Measurements from ENCODE around the gene ASB7. TPM values are rescaled to one million over a fixed set of nuclear protein-coding genes. Genes with fewer than 3 reads are reported as not detected.

ASB7 gene
- total RNA-seq, 4 donors from 2014 or later, result 11.4 to 12.7 (median 12.1) TPM

- H3K4me1 ChIP-seq, result no peaks in the 10 kb centered on the region
- H3K36me3 ChIP-seq, result peaks cover 0 to 9% (median 0%) of the 10 kb centered on the region in 3 donors
- no peak overlapping the region for H3K4me3 ChIP-seq
- DNase-seq (ENCODE audit: low spot score in 2 of 2), result no peak
- H3K27me3 ChIP-seq, result no peaks in the 10 kb centered on the region
- no peak overlapping the region for H3K27ac ChIP-seq
- TF ChIP-seq EP300 (IDR thresholded peaks at IDR 0.05), result no peak
- TF ChIP-seq POLR2A (IDR thresholded peaks at IDR 0.05), result no peak
- TF ChIP-seq CTCF (IDR thresholded peaks at IDR 0.05), result no peak
- no peaks in the 10 kb centered on the region for H3K9me3 ChIP-seq
Measured at GRCh38 chr15:100560323-100560722, 42.1 kb upstream of the ASB7 start.

DNA sequence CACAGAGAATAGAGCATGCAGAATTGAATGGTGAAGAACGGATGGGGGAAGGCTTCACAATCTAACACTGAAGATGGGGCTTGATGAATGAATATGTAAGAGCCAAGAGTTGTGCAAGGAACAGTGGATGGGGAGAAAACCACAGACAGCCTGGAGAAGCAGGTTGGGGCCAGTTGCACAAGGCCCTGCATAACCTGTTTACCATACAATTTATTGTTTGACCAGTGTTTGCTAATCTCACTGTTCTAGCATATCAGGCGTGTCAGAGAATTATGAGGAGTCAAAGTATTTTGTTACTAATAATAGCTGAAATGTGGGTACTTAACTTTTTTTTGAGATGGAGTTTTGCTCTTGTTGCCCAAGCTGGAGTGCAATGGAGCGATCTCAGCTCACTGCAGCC, 36.8 kb upstream of the ASB7 start:
- Histone ChIP-seq H3K4me3 (no peak overlapping the region), H3K27me3 (no peaks in the 10 kb centered on the region), H3K4me1 (no peaks in the 10 kb centered on the region), H3K27ac (no peak overlapping the region), H3K36me3 (peaks cover 0 to 24% (median 0%) of the 10 kb centered on the region in 3 donors), H3K9me3 (no peaks in the 10 kb centered on the region)
- TF ChIP-seq POLR2A (IDR thresholded peaks at IDR 0.05) (no peak), EP300 (IDR thresholded peaks at IDR 0.05) (no peak), CTCF (IDR thresholded peaks at IDR 0.05) (no peak)
- no peak for DNase-seq (ENCODE audit: low spot score in 2 of 2)
- WGBS, 2 donors, result 90 to 91% methylated on average over 3 of the region's 3 CpGs

DNA sequence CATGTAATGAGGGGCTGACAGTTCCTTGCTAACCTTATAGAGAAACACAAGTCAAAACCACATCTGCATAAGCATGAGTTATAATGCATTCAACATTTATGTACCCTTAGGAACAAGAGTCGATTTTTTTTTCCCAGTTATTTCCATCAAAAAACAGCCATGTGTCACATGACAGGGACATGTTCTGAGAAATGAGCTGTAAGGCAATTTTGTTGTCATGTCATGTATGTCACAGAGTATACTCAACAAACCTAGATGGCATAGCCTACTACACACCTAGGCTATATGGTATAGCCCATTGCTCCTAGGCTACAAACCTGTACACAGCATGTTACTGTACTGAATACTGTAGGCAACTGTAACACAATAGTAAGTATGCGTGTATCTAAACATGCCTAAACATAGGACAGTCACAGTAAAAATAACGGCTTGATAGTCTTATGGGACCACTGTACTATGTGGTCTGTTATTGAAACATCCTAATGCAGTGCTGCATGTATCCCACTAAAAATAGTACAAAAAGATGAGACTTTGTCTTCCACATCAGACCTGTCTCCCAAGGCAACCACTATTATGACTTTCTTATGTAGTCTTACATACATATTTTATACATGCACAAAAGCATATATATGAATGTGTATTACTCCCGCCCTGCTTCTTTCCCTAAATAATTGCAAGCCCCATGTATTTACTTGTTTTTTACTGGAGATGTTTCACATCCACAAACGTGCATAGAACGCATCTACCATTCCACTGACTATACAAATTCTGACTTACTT, 35.4 kb upstream of the ASB7 start:
- Histone ChIP-seq H3K9me3 (no peaks in the 10 kb centered on the region), H3K36me3 (peaks cover 0 to 28% (median 0%) of the 10 kb centered on the region in 3 donors), H3K4me3 (no peak overlapping the region), H3K4me1 (peaks cover 0 to 2% (median 0%) of the 10 kb centered on the region in 4 donors), H3K27me3 (no peaks in the 10 kb centered on the region), H3K27ac (no peak overlapping the region)
- 89 to 91% methylated on average over 6 of the region's 6 CpGs for WGBS, 2 donors
- no peak for DNase-seq (ENCODE audit: low spot score in 2 of 2)
- no peak for TF ChIP-seq CTCF (IDR thresholded peaks at IDR 0.05)
- TF ChIP-seq POLR2A (IDR thresholded peaks at IDR 0.05), result no peak
- no peak for TF ChIP-seq EP300 (IDR thresholded peaks at IDR 0.05)

GRCh38 chr15:100569391-100569790, 33.0 kb upstream of the ASB7 start:
- no peak for DNase-seq (ENCODE audit: low spot score in 2 of 2)
- 67 to 68% methylated on average over 8 of the region's 8 CpGs for WGBS, 2 donors
- Histone ChIP-seq H3K36me3 (peaks cover 0 to 40% (median 0%) of the 10 kb centered on the region in 3 donors), H3K4me1 (peaks cover 0 to 11% (median 0%) of the 10 kb centered on the region in 4 donors), H3K27ac (no peak overlapping the region), H3K4me3 (no peak overlapping the region), H3K9me3 (no peaks in the 10 kb centered on the region), H3K27me3 (no peaks in the 10 kb centered on the region)
- TF ChIP-seq CTCF (IDR thresholded peaks at IDR 0.05), result no peak
- TF ChIP-seq POLR2A (IDR thresholded peaks at IDR 0.05), result no peak
- no peak for TF ChIP-seq EP300 (IDR thresholded peaks at IDR 0.05)

GRCh38 chr15:100570275-100570674, 32.1 kb upstream of the ASB7 start:
- 88 to 93% methylated on average over 3 of the region's 3 CpGs for WGBS, 2 donors
- Histone ChIP-seq H3K4me3 (no peak overlapping the region), H3K36me3 (peaks cover 0 to 47% (median 0%) of the 10 kb centered on the region in 3 donors), H3K9me3 (no peaks in the 10 kb centered on the region), H3K27me3 (no peaks in the 10 kb centered on the region), H3K27ac (no peak overlapping the region), H3K4me1 (peaks cover 0 to 11% (median 0%) of the 10 kb centered on the region in 4 donors)
- TF ChIP-seq POLR2A (IDR thresholded peaks at IDR 0.05), result no peak
- no peak for TF ChIP-seq EP300 (IDR thresholded peaks at IDR 0.05)
- TF ChIP-seq CTCF (IDR thresholded peaks at IDR 0.05), result no peak
- no peak for DNase-seq (ENCODE audit: low spot score in 2 of 2)
